Gastroesophageal sphincter (tissue), 4 donors: ENCODE measurements around the gene KIAA1217. TPM values are rescaled to one million over a fixed set of nuclear protein-coding genes. Genes with fewer than 3 reads are reported as not detected.

Experiments
- ATAC-seq: fragments of 150-250 bp; one replicate; pipeline ENCODE4 v1.9.1; 2016; ENCODE audit warnings: mild to moderate bottlenecking, moderate library complexity
- H3K27ac ChIP-seq, 4 donors: fragments of 200-600 bp; sonication (generic) in 3 of 4; 1 replicate in 3 of 4; 2 replicates in 1 of 4; pipeline ENCODE4 v1.5.1; 2016 to 2019
- H3K27me3 ChIP-seq: fragments of 200-600 bp; sonication (generic); one replicate; pipeline ENCODE4 v1.5.1; 2019
- H3K36me3 ChIP-seq, 2 donors: fragments of 200-600 bp; sonication (generic); one replicate each; pipeline ENCODE4 v1.5.1; 2019; ENCODE audit warnings: control low read depth in 1 of 2
- H3K4me1 ChIP-seq, 3 donors: fragments of 200-600 bp; sonication (generic); 1 replicate in 2 of 3; 2 replicates in 1 of 3; pipeline ENCODE4 v1.5.1; 2016 to 2019; ENCODE audit warnings: control low read depth in 2 of 3
- H3K4me3 ChIP-seq, 2 donors: fragments of 200-600 bp; sonication (generic); one replicate each; pipeline ENCODE4 v1.5.1; 2019; ENCODE audit warnings: mild to moderate bottlenecking in 1 of 2, moderate library complexity in 1 of 2
- H3K9me3 ChIP-seq, 3 donors: fragments of 200-600 bp; sonication (generic); one replicate each; pipeline ENCODE4 v1.5.1; 2017 to 2019; ENCODE audit warnings: control low read depth in 2 of 3
- EP300 ChIP-seq: sonication (generic); formaldehyde crosslinking; IDR thresholded peaks from one replicate; pipeline ENCODE4 v1.6.1; 2017; ENCODE audit warnings: antibody characterized with exemption, mild to moderate bottlenecking
- POLR2A ChIP-seq, 2 donors: fragments of 450-650 bp; IDR thresholded peaks; one replicate each; pipeline ENCODE4 v1.6.1; 2017; ENCODE audit warnings: antibody characterized with exemption in 2 of 2, mild to moderate bottlenecking in 2 of 2, moderate library complexity in 1 of 2
- POLR2AphosphoS5 ChIP-seq: sonication (generic); formaldehyde crosslinking; IDR thresholded peaks from one replicate; pipeline ENCODE4 v1.6.1; 2017; ENCODE audit warnings: antibody characterized with exemption
- WGBS, 2 donors: methylation state at CpG; one replicate each; pipeline ENCODE4 v1.1.5; 2018; ENCODE audit warnings: low coverage in 1 of 2; 5-methylcytosine and 5-hydroxymethylcytosine counted together
- total RNA-seq, 4 donors: library from RNA; depleted of rRNA; stranded (reverse); fragments of >200 nt; gene quantifications; one replicate each; pipeline ENCODE4 v1.1.0, GENCODE V29; 2016
- TF ChIP-seq, protein P1 (sequence below), 4 experiments: fragments of 200-600 bp in 2 of 4; fragments of 450-650 bp in 2 of 4; sonication (generic) in 1 of 4; IDR thresholded peaks; one replicate each; pipeline ENCODE4 v1.5.1; 2017 to 2019; ENCODE audit warnings: antibody characterized with exemption in 4 of 4, mild to moderate bottlenecking in 2 of 4, moderate library complexity in 2 of 4

Gene KIAA1217
- total RNA-seq, 4 donors from 2014 or later = 9.7 to 15.3 (median 12.7) TPM

DNA sequence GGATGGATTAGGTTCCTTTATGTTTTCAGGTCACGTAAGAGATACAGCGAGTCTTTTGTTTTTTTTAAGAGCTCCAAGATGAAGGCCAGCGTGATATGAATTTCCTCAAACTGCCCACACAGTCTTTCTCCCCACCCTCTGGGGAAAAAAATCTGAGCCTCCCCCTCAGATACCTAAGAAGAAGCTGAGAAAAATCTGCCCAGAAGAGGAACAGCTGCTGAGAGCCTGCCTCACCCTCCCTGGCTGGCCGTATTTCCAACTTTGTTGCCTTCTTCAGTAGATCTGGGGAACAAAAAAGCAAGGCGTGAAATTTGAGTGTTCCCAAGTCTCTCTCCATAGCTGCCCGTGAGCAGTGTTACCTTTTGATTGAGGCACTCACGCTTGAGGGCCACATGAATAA lies 208.1 kb downstream of the KIAA1217 start:
- Histone ChIP-seq H3K9me3 (no peaks in the 10 kb centered on the region), H3K36me3 (no peaks in the 10 kb centered on the region), H3K27me3 (no peaks in the 10 kb centered on the region), H3K4me1 (peaks cover 0 to 22% (median 12%) of the 10 kb centered on the region in 3 donors), H3K27ac (peak overlapping the region in 2 of 4 donors; percentile 70 to 72), H3K4me3 (no peak overlapping the region)
- no peak for ATAC-seq
- TF ChIP-seq EP300 = no peak
- TF ChIP-seq, protein P1, sequence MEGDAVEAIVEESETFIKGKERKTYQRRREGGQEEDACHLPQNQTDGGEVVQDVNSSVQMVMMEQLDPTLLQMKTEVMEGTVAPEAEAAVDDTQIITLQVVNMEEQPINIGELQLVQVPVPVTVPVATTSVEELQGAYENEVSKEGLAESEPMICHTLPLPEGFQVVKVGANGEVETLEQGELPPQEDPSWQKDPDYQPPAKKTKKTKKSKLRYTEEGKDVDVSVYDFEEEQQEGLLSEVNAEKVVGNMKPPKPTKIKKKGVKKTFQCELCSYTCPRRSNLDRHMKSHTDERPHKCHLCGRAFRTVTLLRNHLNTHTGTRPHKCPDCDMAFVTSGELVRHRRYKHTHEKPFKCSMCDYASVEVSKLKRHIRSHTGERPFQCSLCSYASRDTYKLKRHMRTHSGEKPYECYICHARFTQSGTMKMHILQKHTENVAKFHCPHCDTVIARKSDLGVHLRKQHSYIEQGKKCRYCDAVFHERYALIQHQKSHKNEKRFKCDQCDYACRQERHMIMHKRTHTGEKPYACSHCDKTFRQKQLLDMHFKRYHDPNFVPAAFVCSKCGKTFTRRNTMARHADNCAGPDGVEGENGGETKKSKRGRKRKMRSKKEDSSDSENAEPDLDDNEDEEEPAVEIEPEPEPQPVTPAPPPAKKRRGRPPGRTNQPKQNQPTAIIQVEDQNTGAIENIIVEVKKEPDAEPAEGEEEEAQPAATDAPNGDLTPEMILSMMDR (IDR thresholded peaks at IDR 0.05) = no peak
- TF ChIP-seq POLR2AphosphoS5 = no peak
- no peak for TF ChIP-seq POLR2A (IDR thresholded peaks at IDR 0.05)
- 70 to 84% methylated on average over 6 of the region's 7 CpGs for WGBS, 2 donors

DNA sequence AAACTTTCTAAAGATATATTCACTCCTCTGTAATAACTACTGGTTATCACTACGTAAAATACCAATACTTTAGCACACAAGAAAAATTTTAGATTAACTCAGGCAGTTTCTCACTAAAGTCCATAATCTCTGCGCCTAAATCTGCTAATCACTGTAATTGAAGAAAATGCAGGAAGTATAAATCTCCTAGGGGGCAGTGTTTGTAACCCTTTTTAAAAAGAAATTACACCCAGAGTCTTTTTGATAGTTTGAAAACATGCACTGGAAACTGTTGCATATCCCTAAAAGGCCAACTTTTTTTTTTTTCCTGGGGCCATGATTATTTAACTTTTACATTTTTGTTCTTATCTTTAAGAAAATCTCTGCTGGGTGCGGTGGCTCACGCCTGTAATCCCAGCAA lies 209.6 kb downstream of the KIAA1217 start:
- H3K4me3 ChIP-seq = no peak overlapping the region
- WGBS, 2 donors = 96 to 100% methylated on average over 4 of the region's 4 CpGs
- TF ChIP-seq POLR2AphosphoS5 = no peak
- no peak for TF ChIP-seq POLR2A (IDR thresholded peaks at IDR 0.05)
- TF ChIP-seq, protein P1 (IDR thresholded peaks at IDR 0.05) = peak in 1 of 4 experiments; percentile 18
- H3K27me3 ChIP-seq = no peaks in the 10 kb centered on the region
- H3K9me3 ChIP-seq = no peaks in the 10 kb centered on the region
- peaks cover 0 to 22% (median 12%) of the 10 kb centered on the region in 3 donors for H3K4me1 ChIP-seq
- no peak for ATAC-seq
- no peaks in the 10 kb centered on the region for H3K36me3 ChIP-seq
- no peak overlapping the region for H3K27ac ChIP-seq

DNA sequence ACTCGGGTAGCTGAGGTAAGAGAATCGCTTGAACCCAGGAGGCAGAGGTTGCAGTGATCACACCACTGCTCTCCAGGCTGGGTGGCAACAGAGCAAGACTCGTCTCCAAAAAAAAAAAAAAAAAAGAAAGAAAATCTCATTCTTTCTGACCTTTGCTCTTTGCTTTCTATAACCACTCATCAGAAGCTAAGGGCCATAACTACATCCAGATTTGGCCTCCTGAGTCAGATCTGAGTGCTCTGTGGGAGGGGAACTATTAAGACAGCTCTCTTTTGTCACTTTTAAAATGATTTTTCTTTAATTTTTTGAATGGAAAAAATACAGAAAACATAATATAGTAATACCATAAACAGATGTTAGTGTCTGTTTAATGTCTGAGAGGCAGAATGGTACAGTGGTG lies 210.1 kb downstream of the KIAA1217 start:
- 62 to 86% methylated on average over 2 to 3 of the region's 3 CpGs for WGBS, 2 donors
- H3K36me3 ChIP-seq = no peaks in the 10 kb centered on the region
- peaks cover 0 to 22% (median 12%) of the 10 kb centered on the region in 3 donors for H3K4me1 ChIP-seq
- no peaks in the 10 kb centered on the region for H3K27me3 ChIP-seq
- H3K4me3 ChIP-seq = no peak overlapping the region
- TF ChIP-seq, protein P1 (IDR thresholded peaks at IDR 0.05) = no peak
- TF ChIP-seq POLR2AphosphoS5 (no peak), POLR2A (IDR thresholded peaks at IDR 0.05) (no peak), EP300 (no peak)
- ATAC-seq = no peak
- H3K9me3 ChIP-seq = no peaks in the 10 kb centered on the region
- no peak overlapping the region for H3K27ac ChIP-seq

DNA sequence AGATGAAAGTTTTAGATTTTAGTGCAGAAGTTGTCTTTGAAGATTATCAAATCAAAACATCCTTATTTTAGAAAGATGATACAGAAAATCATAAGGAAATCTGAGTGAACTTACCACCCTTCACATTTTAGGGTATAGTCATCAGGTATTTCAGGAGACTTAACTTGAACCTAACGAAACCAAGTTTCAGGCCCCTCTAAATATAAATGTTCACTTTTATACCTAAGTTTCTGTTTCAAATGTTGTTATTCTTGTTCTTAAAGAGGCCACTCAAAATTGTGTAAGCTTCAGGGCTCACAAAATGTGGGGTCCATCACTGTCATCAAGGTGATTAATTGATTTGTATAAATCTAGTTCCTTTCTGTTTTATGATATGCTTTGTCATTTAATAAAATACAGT lies 216.2 kb downstream of the KIAA1217 start:
- no peaks in the 10 kb centered on the region for H3K9me3 ChIP-seq
- H3K36me3 ChIP-seq = no peaks in the 10 kb centered on the region
- H3K27me3 ChIP-seq = no peaks in the 10 kb centered on the region
- ATAC-seq = no peak
- TF ChIP-seq EP300 (no peak), POLR2A (IDR thresholded peaks at IDR 0.05) (no peak), POLR2AphosphoS5 (no peak)
- TF ChIP-seq, protein P1 (IDR thresholded peaks at IDR 0.05) = no peak
- H3K4me1 ChIP-seq = peaks cover 0 to 6% (median 0%) of the 10 kb centered on the region in 3 donors
- WGBS, 2 donors = 84 to 88% methylated on average over 1 of the region's 1 CpG
- no peak overlapping the region for H3K27ac ChIP-seq
- H3K4me3 ChIP-seq = no peak overlapping the region

DNA sequence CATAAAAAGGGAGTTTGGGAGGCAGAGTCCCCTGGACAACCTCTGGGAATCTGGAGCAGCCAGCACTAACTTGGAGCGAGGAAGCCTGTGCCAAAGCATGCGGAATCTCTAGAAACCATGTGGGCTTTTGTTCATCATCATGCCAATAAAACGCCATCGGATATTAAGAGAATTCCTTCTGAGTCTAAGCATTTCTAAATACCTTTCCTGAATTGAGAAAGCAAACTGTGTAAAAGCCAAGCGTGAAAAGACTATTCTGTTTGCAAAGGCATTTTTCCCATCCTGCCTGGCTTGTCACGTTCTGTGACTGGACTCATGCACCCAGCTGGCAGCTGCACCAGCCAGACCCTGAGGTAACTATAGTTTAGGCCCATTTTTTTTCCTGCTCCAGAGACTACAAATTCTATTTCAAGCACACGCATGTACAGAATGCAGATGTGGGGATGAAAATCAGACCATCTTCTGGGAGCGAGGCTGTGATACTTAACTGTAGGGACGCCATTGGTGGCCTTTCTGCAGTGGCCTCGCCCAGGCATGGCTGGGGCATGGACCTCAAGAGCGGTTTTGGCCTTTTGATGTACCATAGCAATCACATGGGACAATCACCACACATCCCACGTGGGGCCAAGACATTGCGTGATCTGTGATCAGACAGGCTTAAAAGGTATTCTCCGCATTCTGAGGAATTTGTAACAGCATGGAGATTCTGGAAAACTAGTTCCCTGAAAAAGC lies 218.9 kb downstream of the KIAA1217 start:
- TF ChIP-seq POLR2AphosphoS5 (peak; percentile 48), POLR2A (IDR thresholded peaks at IDR 0.05) (no peak)
- no peaks in the 10 kb centered on the region for H3K9me3 ChIP-seq
- ATAC-seq = no peak
- H3K4me1 ChIP-seq = peaks cover 0 to 6% (median 0%) of the 10 kb centered on the region in 3 donors
- WGBS, 2 donors = 38 to 59% methylated on average over 6 to 7 of the region's 14 CpGs
- no peak overlapping the region for H3K4me3 ChIP-seq
- no peak overlapping the region for H3K27ac ChIP-seq
- peaks cover 0 to 2% of the 10 kb centered on the region in 2 donors for H3K36me3 ChIP-seq
- H3K27me3 ChIP-seq = no peaks in the 10 kb centered on the region
